H1 (cell line): ENCODE data around the gene STAC2. TPM values are rescaled to one million over a fixed set of nuclear protein-coding genes. Genes with fewer than 3 reads are reported as not detected.

Source experiments
- EP300 ChIP-seq, 2 experiments: IDR thresholded peaks; 1 replicate in 1 of 2; 2 replicates in 1 of 2; pipeline ENCODE4 v1.6.1; 2011 to 2012; ENCODE audit warnings: low read depth in 2 of 2, low read length in 2 of 2, mild to moderate bottlenecking in 2 of 2, borderline replicate concordance in 1 of 2, inconsistent platforms in 1 of 2, moderate library complexity in 1 of 2
- GABPA ChIP-seq: IDR thresholded peaks from 2 replicates; pipeline ENCODE4 v1.6.1; 2011; ENCODE audit warnings: mild to moderate bottlenecking, low read length, moderate library complexity, borderline replicate concordance; ENCODE audit not compliant: insufficient read depth
- TAF1 ChIP-seq: IDR thresholded peaks from 2 replicates; pipeline ENCODE4 v1.6.1; 2011; ENCODE audit warnings: mild to moderate bottlenecking, low read depth, low read length
- polyA plus RNA-seq, 7 experiments: library from polyadenylated mRNA; depleted of rRNA in 3 of 7; stranded (reverse) in 5 of 7; unstranded in 2 of 7; fragments of >200 nt in 5 of 7; fragments of 200-250 nt in 2 of 7; gene quantifications; 1 replicate in 5 of 7; 2 replicates in 1 of 7; 4 replicates in 1 of 7; pipeline versions ENCODE4 v1.2.1 to v1.2.3, GENCODE V29; 2011 to 2013; ENCODE audit warnings: missing spikeins in 2 of 7, mixed read lengths in 2 of 7
- total RNA-seq: library from RNA; stranded (reverse); fragmentation: NEBNext Ultra II Directional; extraction: Animal tissue kit (Norgen Biotek cat#: 25700); gene quantifications from 2 replicates; pipeline ENCODE4 v1.2.1, GENCODE V29; 2021
- TF ChIP-seq, protein P1 (sequence below): fragments of 300-600 bp; sonication (generic); IDR thresholded peaks from 2 replicates; pipeline ENCODE4 v1.7.1; 2012; ENCODE audit warnings: low read length, moderate library complexity, mild to moderate bottlenecking, inconsistent platforms; ENCODE audit not compliant: insufficient replicate concordance

Gene STAC2
- total and polyA plus RNA-seq, 2 of the 8 experiments (the other 6 are each of a cell fraction or from before 2014, with no cell fraction given) = 1.5 to 6.0 TPM

DNA sequence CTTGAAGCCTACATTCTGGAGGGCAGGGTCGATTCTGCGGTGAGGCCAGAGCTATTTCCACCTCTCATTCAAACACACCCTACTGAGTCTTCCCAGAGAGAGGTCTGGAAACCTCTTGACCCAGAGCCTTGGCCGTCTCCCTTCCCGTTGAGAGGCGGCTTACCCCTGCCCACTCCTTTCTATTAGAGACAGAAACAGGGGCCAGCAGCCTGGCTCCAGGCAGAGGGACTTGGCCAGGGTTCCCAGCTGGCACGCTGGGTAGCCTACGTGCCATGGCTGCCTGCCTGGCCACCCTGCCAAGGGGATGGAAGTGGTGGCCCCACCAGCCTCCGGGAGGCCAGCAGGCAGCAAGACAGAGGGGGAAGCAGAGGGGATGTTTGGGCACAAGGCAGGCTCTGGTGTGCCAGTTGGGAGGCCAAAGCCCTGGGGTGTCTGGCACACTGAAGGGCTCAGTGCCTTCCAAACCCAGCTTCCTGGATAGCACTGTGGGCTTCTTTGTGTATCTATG, 6.0 kb downstream of the STAC2 start (continued):
- TF ChIP-seq, protein P1, sequence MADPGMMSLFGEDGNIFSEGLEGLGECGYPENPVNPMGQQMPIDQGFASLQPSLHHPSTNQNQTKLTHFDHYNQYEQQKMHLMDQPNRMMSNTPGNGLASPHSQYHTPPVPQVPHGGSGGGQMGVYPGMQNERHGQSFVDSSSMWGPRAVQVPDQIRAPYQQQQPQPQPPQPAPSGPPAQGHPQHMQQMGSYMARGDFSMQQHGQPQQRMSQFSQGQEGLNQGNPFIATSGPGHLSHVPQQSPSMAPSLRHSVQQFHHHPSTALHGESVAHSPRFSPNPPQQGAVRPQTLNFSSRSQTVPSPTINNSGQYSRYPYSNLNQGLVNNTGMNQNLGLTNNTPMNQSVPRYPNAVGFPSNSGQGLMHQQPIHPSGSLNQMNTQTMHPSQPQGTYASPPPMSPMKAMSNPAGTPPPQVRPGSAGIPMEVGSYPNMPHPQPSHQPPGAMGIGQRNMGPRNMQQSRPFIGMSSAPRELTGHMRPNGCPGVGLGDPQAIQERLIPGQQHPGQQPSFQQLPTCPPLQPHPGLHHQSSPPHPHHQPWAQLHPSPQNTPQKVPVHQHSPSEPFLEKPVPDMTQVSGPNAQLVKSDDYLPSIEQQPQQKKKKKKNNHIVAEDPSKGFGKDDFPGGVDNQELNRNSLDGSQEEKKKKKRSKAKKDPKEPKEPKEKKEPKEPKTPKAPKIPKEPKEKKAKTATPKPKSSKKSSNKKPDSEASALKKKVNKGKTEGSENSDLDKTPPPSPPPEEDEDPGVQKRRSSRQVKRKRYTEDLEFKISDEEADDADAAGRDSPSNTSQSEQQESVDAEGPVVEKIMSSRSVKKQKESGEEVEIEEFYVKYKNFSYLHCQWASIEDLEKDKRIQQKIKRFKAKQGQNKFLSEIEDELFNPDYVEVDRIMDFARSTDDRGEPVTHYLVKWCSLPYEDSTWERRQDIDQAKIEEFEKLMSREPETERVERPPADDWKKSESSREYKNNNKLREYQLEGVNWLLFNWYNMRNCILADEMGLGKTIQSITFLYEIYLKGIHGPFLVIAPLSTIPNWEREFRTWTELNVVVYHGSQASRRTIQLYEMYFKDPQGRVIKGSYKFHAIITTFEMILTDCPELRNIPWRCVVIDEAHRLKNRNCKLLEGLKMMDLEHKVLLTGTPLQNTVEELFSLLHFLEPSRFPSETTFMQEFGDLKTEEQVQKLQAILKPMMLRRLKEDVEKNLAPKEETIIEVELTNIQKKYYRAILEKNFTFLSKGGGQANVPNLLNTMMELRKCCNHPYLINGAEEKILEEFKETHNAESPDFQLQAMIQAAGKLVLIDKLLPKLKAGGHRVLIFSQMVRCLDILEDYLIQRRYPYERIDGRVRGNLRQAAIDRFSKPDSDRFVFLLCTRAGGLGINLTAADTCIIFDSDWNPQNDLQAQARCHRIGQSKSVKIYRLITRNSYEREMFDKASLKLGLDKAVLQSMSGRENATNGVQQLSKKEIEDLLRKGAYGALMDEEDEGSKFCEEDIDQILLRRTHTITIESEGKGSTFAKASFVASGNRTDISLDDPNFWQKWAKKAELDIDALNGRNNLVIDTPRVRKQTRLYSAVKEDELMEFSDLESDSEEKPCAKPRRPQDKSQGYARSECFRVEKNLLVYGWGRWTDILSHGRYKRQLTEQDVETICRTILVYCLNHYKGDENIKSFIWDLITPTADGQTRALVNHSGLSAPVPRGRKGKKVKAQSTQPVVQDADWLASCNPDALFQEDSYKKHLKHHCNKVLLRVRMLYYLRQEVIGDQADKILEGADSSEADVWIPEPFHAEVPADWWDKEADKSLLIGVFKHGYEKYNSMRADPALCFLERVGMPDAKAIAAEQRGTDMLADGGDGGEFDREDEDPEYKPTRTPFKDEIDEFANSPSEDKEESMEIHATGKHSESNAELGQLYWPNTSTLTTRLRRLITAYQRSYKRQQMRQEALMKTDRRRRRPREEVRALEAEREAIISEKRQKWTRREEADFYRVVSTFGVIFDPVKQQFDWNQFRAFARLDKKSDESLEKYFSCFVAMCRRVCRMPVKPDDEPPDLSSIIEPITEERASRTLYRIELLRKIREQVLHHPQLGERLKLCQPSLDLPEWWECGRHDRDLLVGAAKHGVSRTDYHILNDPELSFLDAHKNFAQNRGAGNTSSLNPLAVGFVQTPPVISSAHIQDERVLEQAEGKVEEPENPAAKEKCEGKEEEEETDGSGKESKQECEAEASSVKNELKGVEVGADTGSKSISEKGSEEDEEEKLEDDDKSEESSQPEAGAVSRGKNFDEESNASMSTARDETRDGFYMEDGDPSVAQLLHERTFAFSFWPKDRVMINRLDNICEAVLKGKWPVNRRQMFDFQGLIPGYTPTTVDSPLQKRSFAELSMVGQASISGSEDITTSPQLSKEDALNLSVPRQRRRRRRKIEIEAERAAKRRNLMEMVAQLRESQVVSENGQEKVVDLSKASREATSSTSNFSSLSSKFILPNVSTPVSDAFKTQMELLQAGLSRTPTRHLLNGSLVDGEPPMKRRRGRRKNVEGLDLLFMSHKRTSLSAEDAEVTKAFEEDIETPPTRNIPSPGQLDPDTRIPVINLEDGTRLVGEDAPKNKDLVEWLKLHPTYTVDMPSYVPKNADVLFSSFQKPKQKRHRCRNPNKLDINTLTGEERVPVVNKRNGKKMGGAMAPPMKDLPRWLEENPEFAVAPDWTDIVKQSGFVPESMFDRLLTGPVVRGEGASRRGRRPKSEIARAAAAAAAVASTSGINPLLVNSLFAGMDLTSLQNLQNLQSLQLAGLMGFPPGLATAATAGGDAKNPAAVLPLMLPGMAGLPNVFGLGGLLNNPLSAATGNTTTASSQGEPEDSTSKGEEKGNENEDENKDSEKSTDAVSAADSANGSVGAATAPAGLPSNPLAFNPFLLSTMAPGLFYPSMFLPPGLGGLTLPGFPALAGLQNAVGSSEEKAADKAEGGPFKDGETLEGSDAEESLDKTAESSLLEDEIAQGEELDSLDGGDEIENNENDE = no peak
- no peak for TF ChIP-seq EP300 (IDR thresholded peaks at IDR 0.05; ENCODE audit: borderline replicate concordance in 1 of 2, low read depth in 2 of 2, low read length in 2 of 2)
- no peak for TF ChIP-seq GABPA
- TF ChIP-seq TAF1 = no peak
